CD4-positive, CD25-positive, alpha-beta regulatory T cell (primary cell): ENCODE data around the gene DSCAM. TPM values are rescaled to one million over a fixed set of nuclear protein-coding genes. Genes with fewer than 3 reads are reported as not detected.

Experiments used
- ATAC-seq, 2 donors: fragments of 150-1000 bp; cut with Tn5 transposase; one replicate each; pipeline ENCODE4 v1.10.0; 2021; ENCODE audit warnings: low read depth in 2 of 2, moderate number of reproducible peaks in 2 of 2, moderate library complexity in 1 of 2
- DNase-seq, 3 donors: peaks; one replicate each; pipeline versions ENCODE4 v3.0.0 to v3.0.0-alpha.2; 2012 to 2022; ENCODE audit warnings: mixed read lengths in 1 of 3
- H3K27ac ChIP-seq: one replicate; pipeline ENCODE4 v1.7.0; 2013; ENCODE audit warnings: mild to moderate bottlenecking, low read length; ENCODE audit not compliant: insufficient read depth, poor library complexity, severe bottlenecking
- H3K27me3 ChIP-seq: one replicate; pipeline ENCODE4 v1.7.0; 2013; ENCODE audit warnings: low read length; ENCODE audit not compliant: control insufficient read depth, insufficient read depth
- H3K36me3 ChIP-seq: one replicate; pipeline ENCODE4 v1.7.0; 2013; ENCODE audit warnings: mild to moderate bottlenecking, low read length, moderate library complexity; ENCODE audit not compliant: control insufficient read depth, insufficient read depth
- H3K4me1 ChIP-seq: 2 replicates; pipeline ENCODE4 v1.7.0; 2013; ENCODE audit warnings: mild to moderate bottlenecking, low read length; ENCODE audit not compliant: insufficient read depth, control insufficient read depth, poor library complexity, severe bottlenecking
- H3K4me3 ChIP-seq: one replicate; pipeline ENCODE4 v1.7.0; 2013; ENCODE audit warnings: low read depth, mild to moderate bottlenecking, low read length, moderate library complexity
- H3K9me3 ChIP-seq, 2 experiments: 1 replicate in 1 of 2; 2 replicates in 1 of 2; pipeline ENCODE4 v1.7.0; 2013; ENCODE audit warnings: low read length in 2 of 2, mild to moderate bottlenecking in 1 of 2, moderate library complexity in 1 of 2; ENCODE audit not compliant: control insufficient read depth in 2 of 2
- H3K27ac Mint-ChIP-seq, 3 donors: one replicate each; pipeline ENCODE4 v1.8.0; 2020 to 2022; ENCODE audit warnings: mild to moderate bottlenecking in 3 of 3, mixed read lengths in 3 of 3, moderate library complexity in 2 of 3
- H3K27me3 Mint-ChIP-seq: one replicate; pipeline ENCODE4 v1.8.0; 2022; ENCODE audit warnings: mild to moderate bottlenecking, mixed read lengths
- H3K36me3 Mint-ChIP-seq: one replicate; pipeline ENCODE4 v1.8.0; 2020; ENCODE audit warnings: mixed read lengths
- H3K4me1 Mint-ChIP-seq, 4 donors: one replicate each; pipeline ENCODE4 v1.8.0; 2020 to 2022; ENCODE audit warnings: mixed read lengths in 4 of 4, mild to moderate bottlenecking in 1 of 4
- H3K4me3 Mint-ChIP-seq, 4 donors: one replicate each; pipeline ENCODE4 v1.8.0; 2020 to 2022; ENCODE audit warnings: mild to moderate bottlenecking in 4 of 4, mixed read lengths in 4 of 4, moderate library complexity in 3 of 4
- H3K9me3 Mint-ChIP-seq, 7 donors: one replicate each; pipeline ENCODE4 v1.8.0; 2020 to 2022; ENCODE audit warnings: mixed read lengths in 7 of 7, mild to moderate bottlenecking in 3 of 7, moderate library complexity in 2 of 7
- polyA plus RNA-seq, 4 donors: library from polyadenylated mRNA; unstranded; fragments of 300-500 nt; fragmentation: Illumina TruSeq; gene quantifications; one replicate each; pipeline ENCODE4 v1.2.3, GENCODE V29; 2021
- total RNA-seq: library from RNA; stranded (reverse); gene quantifications from one replicate; pipeline ENCODE4 v1.2.3, GENCODE V29; 2022

The DSCAM gene
- total and polyA plus RNA-seq, 5 donors from 2014 or later, result not detected

GRCh38 chr21:40018871-40019475 lies 828.0 kb downstream of the DSCAM start:
- no peak overlapping the region for H3K27ac Mint-ChIP-seq
- no peaks in the 10 kb centered on the region for H3K4me1 ChIP-seq
- H3K27me3 ChIP-seq, result no peaks in the 10 kb centered on the region
- H3K4me3 Mint-ChIP-seq, result no peak overlapping the region
- no peaks in the 10 kb centered on the region for H3K36me3 Mint-ChIP-seq
- peaks cover 0 to 32% (median 9%) of the 10 kb centered on the region in 7 donors for H3K9me3 Mint-ChIP-seq
- no peaks in the 10 kb centered on the region for H3K4me1 Mint-ChIP-seq
- ATAC-seq (no peak), DNase-seq (no peak)
- H3K27me3 Mint-ChIP-seq, result no peaks in the 10 kb centered on the region
- no peak overlapping the region for H3K4me3 ChIP-seq
- no peak overlapping the region for H3K27ac ChIP-seq
- H3K9me3 ChIP-seq, result no peaks in the 10 kb centered on the region
- H3K36me3 ChIP-seq, result no peaks in the 10 kb centered on the region

GRCh38 chr21:40016667-40017066 lies 830.3 kb downstream of the DSCAM start:
- no peaks in the 10 kb centered on the region for H3K36me3 Mint-ChIP-seq
- no peaks in the 10 kb centered on the region for H3K27me3 Mint-ChIP-seq
- ATAC-seq, result no peak
- no peaks in the 10 kb centered on the region for H3K4me1 ChIP-seq
- H3K36me3 ChIP-seq, result no peaks in the 10 kb centered on the region
- peaks cover 0 to 33% (median 11%) of the 10 kb centered on the region in 7 donors for H3K9me3 Mint-ChIP-seq
- no peaks in the 10 kb centered on the region for H3K27me3 ChIP-seq
- no peak overlapping the region for H3K4me3 Mint-ChIP-seq
- no peaks in the 10 kb centered on the region for H3K9me3 ChIP-seq
- DNase-seq, result no peak
- no peak overlapping the region for H3K27ac Mint-ChIP-seq
- H3K4me3 ChIP-seq, result no peak overlapping the region
- H3K27ac ChIP-seq, result no peak overlapping the region
- no peaks in the 10 kb centered on the region for H3K4me1 Mint-ChIP-seq

GRCh38 chr21:40016234-40016633 lies 830.7 kb downstream of the DSCAM start:
- H3K4me1 ChIP-seq, result no peaks in the 10 kb centered on the region
- H3K36me3 Mint-ChIP-seq, result no peaks in the 10 kb centered on the region
- H3K27me3 Mint-ChIP-seq, result no peaks in the 10 kb centered on the region
- peaks cover 0 to 33% (median 11%) of the 10 kb centered on the region in 7 donors for H3K9me3 Mint-ChIP-seq
- DNase-seq, result no peak
- H3K27ac Mint-ChIP-seq, result no peak overlapping the region
- H3K4me1 Mint-ChIP-seq, result no peaks in the 10 kb centered on the region
- H3K27me3 ChIP-seq, result no peaks in the 10 kb centered on the region
- no peak for ATAC-seq
- no peaks in the 10 kb centered on the region for H3K36me3 ChIP-seq
- H3K9me3 ChIP-seq, result no peaks in the 10 kb centered on the region
- H3K27ac ChIP-seq, result no peak overlapping the region
- no peak overlapping the region for H3K4me3 Mint-ChIP-seq
- no peak overlapping the region for H3K4me3 ChIP-seq

GRCh38 chr21:40015818-40016217 lies 831.1 kb downstream of the DSCAM start:
- no peaks in the 10 kb centered on the region for H3K27me3 Mint-ChIP-seq
- H3K27ac ChIP-seq, result no peak overlapping the region
- no peaks in the 10 kb centered on the region for H3K9me3 ChIP-seq
- no peak overlapping the region for H3K4me3 Mint-ChIP-seq
- H3K4me1 ChIP-seq, result no peaks in the 10 kb centered on the region
- no peak overlapping the region for H3K4me3 ChIP-seq
- no peaks in the 10 kb centered on the region for H3K36me3 Mint-ChIP-seq
- H3K4me1 Mint-ChIP-seq, result no peaks in the 10 kb centered on the region
- H3K9me3 Mint-ChIP-seq, result peaks cover 0 to 31% (median 11%) of the 10 kb centered on the region in 7 donors
- no peak for DNase-seq
- ATAC-seq, result no peak
- H3K27ac Mint-ChIP-seq, result no peak overlapping the region
- H3K27me3 ChIP-seq, result no peaks in the 10 kb centered on the region
- H3K36me3 ChIP-seq, result no peaks in the 10 kb centered on the region

GRCh38 chr21:40014394-40014793 lies 832.6 kb downstream of the DSCAM start:
- H3K27ac ChIP-seq, result no peak overlapping the region
- no peak for ATAC-seq
- H3K9me3 ChIP-seq, result no peaks in the 10 kb centered on the region
- no peaks in the 10 kb centered on the region for H3K27me3 Mint-ChIP-seq
- H3K4me1 ChIP-seq, result no peaks in the 10 kb centered on the region
- no peaks in the 10 kb centered on the region for H3K27me3 ChIP-seq
- no peak overlapping the region for H3K4me3 ChIP-seq
- H3K36me3 Mint-ChIP-seq, result no peaks in the 10 kb centered on the region
- no peaks in the 10 kb centered on the region for H3K36me3 ChIP-seq
- H3K4me1 Mint-ChIP-seq, result no peaks in the 10 kb centered on the region
- no peak overlapping the region for H3K27ac Mint-ChIP-seq
- H3K4me3 Mint-ChIP-seq, result no peak overlapping the region
- no peak for DNase-seq
- peaks cover 0 to 24% (median 9%) of the 10 kb centered on the region in 7 donors for H3K9me3 Mint-ChIP-seq

GRCh38 chr21:40013001-40013735 lies 833.8 kb downstream of the DSCAM start:
- Mint-ChIP-seq H3K36me3 (no peaks in the 10 kb centered on the region), H3K27ac (no peak overlapping the region), H3K27me3 (no peaks in the 10 kb centered on the region), H3K4me1 (no peaks in the 10 kb centered on the region), H3K4me3 (no peak overlapping the region), H3K9me3 (peaks cover 0 to 22% (median 8%) of the 10 kb centered on the region in 7 donors)
- Histone ChIP-seq H3K36me3 (no peaks in the 10 kb centered on the region), H3K4me3 (no peak overlapping the region), H3K9me3 (no peaks in the 10 kb centered on the region), H3K27me3 (no peaks in the 10 kb centered on the region), H3K27ac (no peak overlapping the region), H3K4me1 (no peaks in the 10 kb centered on the region)
- no peak for DNase-seq
- no peak for ATAC-seq

GRCh38 chr21:40011371-40011770 lies 835.6 kb downstream of the DSCAM start:
- Mint-ChIP-seq H3K27ac (no peak overlapping the region), H3K27me3 (no peaks in the 10 kb centered on the region), H3K36me3 (no peaks in the 10 kb centered on the region), H3K4me3 (no peak overlapping the region), H3K4me1 (no peaks in the 10 kb centered on the region), H3K9me3 (peaks cover 0 to 20% (median 7%) of the 10 kb centered on the region in 7 donors)
- H3K4me3 ChIP-seq, result no peak overlapping the region
- ATAC-seq (no peak), DNase-seq (no peak)
- H3K4me1 ChIP-seq, result no peaks in the 10 kb centered on the region
- H3K9me3 ChIP-seq, result no peaks in the 10 kb centered on the region
- no peaks in the 10 kb centered on the region for H3K36me3 ChIP-seq
- H3K27me3 ChIP-seq, result no peaks in the 10 kb centered on the region
- H3K27ac ChIP-seq, result no peak overlapping the region

- H3K9me3 ChIP-seq, result no peaks in the 10 kb centered on the region
- no peaks in the 10 kb centered on the region for H3K4me1 Mint-ChIP-seq
- no peak overlapping the region for H3K27ac Mint-ChIP-seq
- DNase-seq, result no peak
- H3K36me3 Mint-ChIP-seq, result no peaks in the 10 kb centered on the region
- no peak overlapping the region for H3K4me3 Mint-ChIP-seq
- H3K27ac ChIP-seq, result no peak overlapping the region
- no peaks in the 10 kb centered on the region for H3K36me3 ChIP-seq
- H3K27me3 ChIP-seq, result no peaks in the 10 kb centered on the region
- no peak for ATAC-seq
- no peak overlapping the region for H3K4me3 ChIP-seq
- no peaks in the 10 kb centered on the region for H3K27me3 Mint-ChIP-seq
- H3K4me1 ChIP-seq, result no peaks in the 10 kb centered on the region
- H3K9me3 Mint-ChIP-seq, result peaks cover 5 to 14% (median 9%) of the 10 kb centered on the region in 7 donors
These were observed 844.0 kb downstream of the DSCAM start for GRCh38 chr21:40002978-40003377.
